Activated naive CD4-positive, alpha-beta T cell treated with anti-CD3 and anti-CD28 coated beads, Interleukin-2, amount 50 U/mL, for 16 hours (primary cell): ENCODE data around the gene SLC50A1.
A peak's percentile ranks its signal among the peaks of the same experiment; 100 is the strongest.
"Not testable (repeated sequence)": the region's sequence is repeated elsewhere in the genome, so short reads cannot be mapped to it uniquely, and the experiment has no call there.

ENCODE experiments used
- DNase-seq: peaks from one replicate; pipeline ENCODE4 v3.0.0-alpha.2; 2020

Gene SLC50A1

DNA sequence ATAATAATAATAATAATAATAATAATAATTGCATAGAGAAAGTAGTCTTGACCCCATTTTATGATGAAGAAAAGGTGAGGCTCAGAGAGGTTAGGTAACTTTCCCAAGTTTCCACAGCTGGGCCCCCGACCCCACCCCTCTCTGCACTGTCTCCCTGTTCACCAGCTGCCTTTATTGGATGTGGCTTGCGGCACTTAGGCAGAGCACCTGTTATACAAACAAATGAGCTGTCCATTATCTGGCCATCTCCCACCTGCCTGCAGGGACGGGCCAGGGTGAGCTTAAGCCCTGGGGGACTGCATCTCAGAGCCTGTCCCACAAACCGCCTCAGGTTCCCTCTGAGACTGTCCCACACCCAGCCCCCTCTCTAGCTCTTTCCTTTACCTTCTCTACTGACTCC, 18.0 kb upstream of the SLC50A1 start:
- no peak for DNase-seq

DNA sequence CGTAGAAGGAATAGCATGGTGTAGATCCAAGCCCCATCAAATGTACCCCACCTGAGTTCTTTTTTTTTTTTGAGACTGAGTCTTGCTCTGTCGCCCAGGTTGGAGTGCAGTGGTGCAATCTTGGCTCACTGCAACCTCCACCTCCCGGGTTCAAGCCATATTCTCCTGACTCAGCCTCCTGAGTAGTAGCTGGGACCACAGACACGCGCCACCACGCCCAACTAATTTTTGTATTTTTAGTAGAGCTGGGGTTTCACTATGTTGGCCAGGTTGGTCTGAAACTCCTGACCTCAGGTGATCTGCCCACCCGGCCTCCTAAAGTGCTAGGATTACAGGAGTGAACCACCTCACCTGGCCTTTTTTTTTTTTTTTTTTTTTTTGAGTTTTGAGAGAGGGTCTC, 17.6 kb upstream of the SLC50A1 start:
- not testable (repeated sequence) for DNase-seq

DNA sequence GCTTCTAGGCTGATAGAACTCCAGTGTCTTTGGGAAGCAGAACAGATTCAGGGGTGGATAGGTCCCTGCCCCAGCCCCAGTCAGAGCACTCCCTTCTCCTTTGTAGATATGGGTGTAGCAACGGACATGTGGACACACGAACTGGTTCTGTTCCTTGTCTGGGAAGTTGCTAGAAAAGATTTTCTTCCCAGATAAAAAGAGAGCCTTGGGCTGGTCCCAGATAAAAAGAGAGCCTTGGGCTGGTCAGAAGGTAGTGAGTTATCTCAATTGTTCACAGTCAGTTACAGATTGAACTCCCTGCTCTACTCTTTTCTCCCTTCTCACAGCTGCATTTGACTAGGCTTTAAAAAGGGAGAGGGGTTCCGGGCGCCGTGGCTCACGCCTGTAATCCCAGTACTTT, 15.4 kb upstream of the SLC50A1 start:
- no peak for DNase-seq

DNA sequence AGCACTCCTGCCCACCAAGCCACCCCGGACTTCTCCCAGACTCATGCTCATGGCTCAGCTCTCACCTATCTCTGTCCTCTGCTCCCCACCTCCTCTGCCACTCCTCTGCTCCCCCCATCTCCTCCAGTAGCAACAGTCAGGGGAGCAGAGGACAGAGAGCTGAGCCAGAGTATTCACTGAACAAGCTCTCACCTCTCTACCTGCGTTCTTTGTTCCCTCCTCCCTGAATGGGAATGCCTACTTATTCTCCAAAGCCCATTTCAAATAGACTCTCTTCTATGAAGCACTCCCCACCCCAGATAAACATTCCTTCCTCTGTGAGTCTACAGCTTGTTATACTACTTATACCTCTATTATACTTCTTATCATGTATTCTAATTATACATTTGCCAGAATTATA, 14.4 kb upstream of the SLC50A1 start:
- DNase-seq, result no peak

DNA sequence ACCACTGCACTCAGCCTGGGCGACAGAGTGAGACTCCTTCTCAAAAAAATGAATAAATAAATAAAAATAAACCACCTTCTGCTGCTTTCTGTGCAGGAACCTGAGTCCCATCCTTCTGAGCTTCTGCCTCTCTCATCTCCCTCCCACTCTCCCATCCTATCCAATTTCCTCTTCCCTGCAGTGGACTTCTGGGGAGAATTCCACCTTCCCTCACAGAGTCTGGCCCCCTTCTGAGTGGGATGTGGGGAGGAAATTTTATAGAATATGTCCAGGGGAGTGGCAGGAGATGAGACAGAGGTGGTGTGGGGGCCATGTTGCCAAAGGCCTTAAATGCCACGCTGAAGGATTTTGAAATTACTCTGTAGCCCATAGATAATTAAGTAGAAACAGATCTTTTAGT, 13.3 kb upstream of the SLC50A1 start:
- no peak for DNase-seq

DNA sequence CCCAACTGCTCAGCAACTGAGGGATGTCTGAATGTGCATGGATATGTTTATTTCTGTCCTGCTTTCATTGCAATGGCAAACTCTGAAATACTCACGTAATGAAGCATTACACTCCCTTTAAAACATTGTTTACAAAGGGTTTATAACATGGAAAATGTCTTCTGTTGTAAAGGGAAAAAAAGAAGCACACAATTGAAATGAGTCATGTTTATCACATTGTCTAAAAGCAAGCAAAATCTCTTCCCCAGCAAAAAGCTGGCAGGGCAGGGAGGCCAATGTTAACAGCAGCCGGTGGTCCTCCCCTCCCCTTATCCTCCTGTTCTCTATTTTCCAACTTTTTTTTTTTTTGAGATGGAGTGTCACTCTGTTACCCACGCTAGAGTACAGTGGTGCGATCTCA, 11.9 kb upstream of the SLC50A1 start:
- DNase-seq, result no peak

DNA sequence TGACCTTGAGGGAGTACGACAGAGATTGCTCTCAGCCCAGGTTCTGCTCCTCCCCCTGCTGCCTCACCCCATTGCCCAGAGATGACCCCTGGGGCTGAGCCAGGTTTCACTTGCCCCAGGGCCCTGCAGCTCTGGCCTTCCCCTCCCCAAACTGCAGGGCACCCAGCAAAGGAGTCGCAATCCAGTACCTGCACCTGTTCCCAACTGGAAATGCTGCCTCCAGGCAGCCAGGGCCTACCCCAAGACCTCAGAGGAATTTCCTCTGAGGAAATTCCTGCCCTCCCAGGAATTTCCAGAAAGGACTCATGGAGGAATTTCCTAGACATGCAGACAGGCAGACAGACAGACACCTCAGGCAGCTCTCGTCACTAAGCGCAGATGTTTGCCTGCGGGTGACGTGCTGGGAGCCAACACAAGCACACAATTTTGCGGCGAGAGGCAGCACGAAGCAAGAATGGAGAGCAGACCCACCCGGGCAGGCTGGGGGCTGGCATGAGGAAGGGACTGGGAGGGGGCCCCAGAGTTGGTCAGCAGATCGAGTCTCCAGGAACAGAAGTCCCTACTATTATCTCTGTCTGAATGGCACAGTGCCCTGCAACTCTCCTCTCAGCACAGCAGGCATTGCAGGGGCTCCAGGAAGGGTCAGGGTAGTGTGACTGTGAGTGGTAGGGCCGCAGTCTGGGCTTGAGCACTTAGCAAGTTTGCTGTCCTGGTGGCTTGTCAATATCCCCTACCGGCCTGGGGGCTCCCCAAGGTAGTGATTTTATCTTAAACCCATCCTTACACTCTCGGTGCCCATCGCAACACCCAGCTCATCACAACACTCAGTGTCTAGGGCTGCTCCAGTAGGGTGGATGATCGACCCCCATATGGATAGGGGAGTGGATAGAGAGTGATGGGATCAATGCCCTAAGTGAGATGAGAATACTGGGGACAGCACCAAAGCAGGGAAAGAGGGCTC, 10.9 kb upstream of the SLC50A1 start:
- DNase-seq, result no peak

DNA sequence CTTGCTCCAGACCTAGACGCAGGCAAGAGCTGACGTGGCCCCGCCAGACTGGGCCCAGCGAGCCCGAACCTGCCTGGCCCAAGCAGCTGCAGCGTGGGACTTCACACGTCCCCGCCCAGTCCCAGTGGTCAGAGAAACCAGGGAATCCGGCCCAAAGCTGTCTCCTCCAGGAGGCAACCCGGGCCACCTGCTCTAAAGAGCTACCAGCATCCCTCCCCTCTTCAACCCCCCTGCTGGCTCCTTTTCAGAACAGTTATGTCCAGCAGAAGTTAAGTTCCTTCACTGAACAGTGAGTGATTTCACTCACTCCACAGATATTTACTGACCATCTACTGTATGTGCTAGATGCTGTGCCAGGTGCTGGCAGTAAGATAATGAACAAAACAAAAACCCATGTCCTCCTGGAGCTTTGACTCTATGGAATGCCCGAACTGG, 10.1 kb upstream of the SLC50A1 start:
- DNase-seq, result no peak

DNA sequence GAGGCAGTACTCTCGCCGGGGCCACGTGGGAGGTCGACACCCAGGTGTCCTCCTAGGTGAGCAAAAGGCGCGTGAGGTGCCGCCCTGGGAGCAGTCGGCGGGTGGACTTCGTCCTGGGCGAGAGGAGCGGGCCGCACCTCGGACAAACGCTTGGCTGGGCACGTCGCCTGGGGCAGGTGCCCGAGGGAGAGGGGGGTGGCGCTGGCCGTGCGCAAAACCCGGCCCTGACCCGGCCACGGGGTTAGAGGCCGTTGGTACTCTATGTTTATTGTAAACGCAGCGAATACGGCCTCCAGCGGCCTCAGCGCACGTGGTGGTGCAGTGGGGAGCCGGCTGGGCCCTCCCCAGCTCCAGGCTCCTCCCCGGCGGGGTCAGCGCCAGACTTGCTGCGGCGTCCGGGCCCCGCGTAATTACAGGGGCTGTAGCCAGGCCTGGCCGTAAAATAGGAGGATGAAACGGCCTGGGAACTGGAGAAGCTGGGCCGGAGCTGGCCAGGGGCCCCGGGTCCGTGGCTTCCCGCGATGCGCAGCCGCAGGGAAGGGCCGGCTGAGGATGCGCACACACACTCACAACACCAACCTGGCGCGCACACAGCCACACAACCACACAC, 9.6 kb upstream of the SLC50A1 start:
- DNase-seq, result no peak

DNA sequence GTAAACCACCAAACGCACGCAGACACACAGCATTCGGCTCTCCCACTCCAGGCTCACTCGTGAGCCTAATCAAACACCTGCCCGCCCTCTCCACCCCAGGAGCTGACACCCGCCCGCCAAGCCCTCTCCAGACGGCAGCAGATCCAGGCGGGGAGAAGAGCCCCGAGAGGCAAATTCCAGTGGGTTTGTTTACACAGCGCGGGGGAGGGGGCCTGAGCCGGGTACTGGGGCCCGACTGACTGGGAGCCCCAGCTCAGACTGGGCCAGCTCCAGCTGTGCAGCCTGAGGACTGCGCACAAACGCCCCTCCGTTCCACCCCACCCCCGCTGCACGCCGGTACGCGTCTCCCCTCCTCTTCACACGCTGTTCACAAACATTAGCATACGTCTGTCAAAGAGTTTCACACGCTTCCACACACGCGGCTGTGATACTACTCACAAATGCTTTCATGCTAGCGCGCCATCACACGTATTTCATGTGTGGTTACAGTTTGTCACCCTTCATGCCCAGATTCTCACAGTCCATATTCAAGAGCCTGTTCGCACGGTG, 9.0 kb upstream of the SLC50A1 start:
- peak; percentile 54 for DNase-seq

DNA sequence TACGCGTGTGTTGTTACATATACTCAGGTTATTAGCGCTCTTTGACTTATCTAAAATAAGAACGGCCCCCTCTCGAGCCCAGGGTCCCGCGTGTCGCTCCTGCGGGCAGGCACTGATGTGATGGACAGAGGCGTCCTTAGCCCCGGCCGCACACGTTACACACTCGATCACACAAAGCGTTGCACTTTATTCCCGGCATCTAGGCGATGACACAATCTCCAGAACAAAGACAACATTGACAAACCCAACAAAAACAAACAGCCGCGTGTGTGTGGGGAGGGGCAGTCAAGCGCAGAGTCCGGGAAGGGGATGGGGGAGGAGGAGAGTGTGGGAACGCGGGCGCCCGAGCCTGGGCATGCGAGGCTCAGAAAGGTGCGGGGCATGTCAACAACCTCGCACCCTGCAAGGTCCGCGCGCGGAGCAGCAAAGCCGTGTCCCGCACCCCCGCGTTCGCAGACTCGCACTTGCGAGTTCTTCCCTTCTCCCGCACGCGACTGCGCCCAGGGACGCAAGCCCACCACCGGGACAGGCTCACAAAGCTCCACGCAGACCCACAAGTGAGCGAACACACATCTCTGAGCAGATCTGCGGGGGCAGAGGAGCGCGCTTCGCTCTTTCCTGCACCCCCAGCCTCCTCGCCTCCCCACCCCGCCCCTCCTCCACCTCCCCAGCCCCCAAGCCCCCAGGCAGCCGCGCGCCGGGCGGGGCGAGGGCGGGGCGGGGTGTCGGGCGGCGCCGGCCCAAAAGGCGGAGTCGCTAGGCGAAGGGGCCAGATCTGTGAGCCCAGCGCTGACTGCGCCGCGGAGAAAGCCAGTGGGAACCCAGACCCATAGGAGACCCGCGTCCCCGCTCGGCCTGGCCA, 8.3 kb upstream of the SLC50A1 start, which contains the start of gene EFNA1:
Gene EFNA1 (plus strand): TSS at position 772 of the 862 bp plus-strand sequence. CDS start 102 bp downstream, outside the sequence.
- peak; percentile 55 for DNase-seq

DNA sequence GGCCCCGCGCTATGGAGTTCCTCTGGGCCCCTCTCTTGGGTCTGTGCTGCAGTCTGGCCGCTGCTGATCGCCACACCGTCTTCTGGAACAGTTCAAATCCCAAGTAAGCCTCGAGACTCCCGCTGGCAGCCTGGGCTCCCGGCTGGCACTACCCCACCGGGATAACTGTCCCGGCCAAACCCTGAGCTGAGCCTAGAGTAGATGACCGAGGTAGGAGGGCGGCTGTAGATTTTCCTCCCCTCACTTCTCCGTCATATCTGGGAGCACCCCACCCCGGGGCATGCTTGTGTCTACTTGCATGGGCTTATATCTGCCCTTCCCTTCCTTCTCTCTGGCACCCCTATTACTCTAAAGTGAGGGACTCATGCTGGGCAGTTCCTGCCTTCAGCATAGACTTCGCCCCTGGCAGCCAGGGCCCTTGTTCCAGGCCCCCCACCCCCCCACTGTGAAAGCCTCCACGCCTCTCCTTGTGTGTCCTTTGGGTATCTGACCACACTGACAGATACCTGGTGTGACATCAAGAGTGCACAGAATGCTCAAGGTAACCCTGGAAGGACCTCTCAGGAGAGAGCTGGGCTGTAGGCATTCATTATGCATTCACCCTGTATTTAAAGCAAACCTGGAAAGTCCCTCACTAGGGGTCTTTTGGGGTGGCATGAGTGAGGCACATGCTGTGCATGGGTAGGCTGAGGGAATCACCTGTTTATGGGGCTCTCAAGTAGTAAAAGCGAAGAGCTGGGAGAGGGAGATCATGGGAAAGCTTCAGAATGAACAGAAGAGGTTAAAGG, 7.5 kb upstream of the SLC50A1 start:
- DNase-seq, result no peak

DNA sequence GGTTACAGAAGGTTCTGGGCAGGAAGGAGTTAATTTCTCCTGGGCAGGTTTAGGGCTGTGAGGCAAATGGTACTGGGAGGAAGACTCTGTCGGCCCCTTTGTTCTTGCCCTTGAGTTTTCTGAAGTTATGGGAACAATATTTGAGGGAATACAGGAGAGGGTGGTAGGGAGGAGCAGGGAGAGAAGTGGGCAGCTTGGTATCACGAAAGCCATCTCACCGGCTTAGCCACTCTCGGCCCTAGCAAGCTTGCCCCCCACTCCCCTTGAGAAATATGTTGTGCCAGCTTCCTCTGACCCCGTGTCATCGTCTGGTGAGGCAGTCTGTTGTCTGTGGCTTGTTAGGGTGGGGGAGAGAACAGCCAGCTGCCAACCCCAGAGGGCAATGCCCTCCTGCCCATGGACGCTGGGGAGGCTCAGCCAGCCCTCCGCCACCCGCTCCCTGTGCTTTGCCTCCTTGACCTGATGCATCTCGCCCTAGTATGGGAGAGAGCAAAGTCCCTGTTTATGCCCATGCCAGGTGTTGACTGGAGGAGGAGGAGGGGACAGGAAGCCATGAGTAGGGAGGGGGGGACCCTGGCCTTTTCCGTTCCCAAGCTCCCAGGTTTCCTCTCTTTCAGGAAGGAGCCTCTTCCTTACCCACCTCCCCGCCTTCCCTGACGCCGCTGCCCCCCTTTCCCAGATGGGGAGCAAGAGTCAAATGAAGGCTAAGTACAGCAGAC, 6.7 kb upstream of the SLC50A1 start:
- DNase-seq, result no peak

DNA sequence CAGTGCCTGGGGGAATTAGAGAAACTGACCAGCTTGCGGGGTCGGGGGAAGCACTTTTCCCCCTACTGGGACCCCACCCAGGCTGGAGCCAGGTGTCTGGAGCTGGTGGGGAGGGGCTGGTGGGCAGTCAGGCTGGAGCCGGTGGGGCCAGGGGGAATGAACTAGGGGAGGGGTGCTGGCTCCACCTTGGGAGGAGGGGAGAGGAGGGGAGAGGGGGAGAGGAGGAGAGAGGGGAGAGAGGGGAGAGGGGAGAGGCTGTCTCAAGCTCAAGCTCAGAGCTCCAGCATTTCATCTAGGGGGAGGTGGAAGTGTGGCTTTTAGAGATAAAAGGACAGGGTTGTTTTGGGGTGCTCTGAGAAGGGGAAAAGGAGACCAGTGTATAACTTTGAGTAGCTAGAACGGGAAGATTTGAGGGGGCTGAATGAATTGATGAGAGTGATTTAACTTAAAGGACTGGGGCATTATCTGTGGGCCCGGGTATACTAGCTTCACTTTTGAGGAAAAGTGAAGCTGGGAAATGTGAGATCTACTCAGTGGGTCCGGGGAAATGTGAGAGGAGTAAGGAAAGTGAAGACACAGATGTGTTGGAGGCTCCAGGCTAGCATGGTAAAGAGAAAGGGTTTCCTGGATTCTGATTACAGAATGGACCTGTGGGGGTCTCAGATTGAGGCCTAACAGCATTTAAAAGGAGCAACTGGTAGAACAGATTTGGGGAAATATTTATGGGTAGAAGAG, 5.2 kb upstream of the SLC50A1 start:
- DNase-seq, result no peak

DNA sequence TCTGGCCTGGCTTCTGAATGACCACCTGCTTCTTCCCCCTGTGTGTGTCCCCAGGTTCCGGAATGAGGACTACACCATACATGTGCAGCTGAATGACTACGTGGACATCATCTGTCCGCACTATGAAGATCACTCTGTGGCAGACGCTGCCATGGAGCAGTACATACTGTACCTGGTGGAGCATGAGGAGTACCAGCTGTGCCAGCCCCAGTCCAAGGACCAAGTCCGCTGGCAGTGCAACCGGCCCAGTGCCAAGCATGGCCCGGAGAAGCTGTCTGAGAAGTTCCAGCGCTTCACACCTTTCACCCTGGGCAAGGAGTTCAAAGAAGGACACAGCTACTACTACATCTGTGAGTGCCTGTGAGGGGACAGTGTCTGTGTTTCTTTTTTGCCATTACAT, 4.4 kb upstream of the SLC50A1 start:
- no peak for DNase-seq

DNA sequence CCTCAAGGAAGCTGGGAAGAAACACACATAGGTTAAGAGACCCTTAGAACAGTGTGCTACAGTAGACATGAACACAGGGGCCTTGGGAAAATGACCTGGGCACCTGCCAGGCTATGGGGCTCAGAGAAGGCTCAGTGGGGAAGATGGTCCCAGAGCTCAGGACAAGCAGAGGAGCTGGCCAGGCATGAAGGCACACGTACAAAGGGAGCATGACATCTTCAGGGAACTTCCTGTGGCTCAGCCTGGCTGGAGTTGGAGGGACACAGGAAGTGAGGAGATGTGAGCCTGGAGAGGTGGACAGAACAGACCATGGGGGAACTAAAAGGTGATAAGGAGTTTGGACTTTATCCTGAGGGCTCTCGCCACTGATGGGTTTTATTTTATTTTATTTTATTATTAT, 3.8 kb upstream of the SLC50A1 start:
- DNase-seq, result no peak

DNA sequence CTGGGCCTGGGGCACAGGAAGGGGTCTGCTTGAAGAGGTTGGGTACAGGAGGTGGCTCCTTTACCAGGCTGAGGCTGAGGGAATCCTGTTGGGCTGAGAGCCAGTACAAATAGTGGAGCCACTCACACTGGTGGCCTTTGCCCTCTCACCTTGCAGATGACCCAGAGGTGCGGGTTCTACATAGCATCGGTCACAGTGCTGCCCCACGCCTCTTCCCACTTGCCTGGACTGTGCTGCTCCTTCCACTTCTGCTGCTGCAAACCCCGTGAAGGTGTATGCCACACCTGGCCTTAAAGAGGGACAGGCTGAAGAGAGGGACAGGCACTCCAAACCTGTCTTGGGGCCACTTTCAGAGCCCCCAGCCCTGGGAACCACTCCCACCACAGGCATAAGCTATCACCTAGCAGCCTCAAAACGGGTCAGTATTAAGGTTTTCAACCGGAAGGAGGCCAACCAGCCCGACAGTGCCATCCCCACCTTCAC, 1.8 kb upstream of the SLC50A1 start:
- DNase-seq, result no peak

DNA sequence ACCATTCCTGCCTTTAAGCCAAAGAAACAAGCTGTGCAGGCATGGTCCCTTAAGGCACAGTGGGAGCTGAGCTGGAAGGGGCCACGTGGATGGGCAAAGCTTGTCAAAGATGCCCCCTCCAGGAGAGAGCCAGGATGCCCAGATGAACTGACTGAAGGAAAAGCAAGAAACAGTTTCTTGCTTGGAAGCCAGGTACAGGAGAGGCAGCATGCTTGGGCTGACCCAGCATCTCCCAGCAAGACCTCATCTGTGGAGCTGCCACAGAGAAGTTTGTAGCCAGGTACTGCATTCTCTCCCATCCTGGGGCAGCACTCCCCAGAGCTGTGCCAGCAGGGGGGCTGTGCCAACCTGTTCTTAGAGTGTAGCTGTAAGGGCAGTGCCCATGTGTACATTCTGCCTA, 1.3 kb upstream of the SLC50A1 start:
- DNase-seq, result no peak

DNA sequence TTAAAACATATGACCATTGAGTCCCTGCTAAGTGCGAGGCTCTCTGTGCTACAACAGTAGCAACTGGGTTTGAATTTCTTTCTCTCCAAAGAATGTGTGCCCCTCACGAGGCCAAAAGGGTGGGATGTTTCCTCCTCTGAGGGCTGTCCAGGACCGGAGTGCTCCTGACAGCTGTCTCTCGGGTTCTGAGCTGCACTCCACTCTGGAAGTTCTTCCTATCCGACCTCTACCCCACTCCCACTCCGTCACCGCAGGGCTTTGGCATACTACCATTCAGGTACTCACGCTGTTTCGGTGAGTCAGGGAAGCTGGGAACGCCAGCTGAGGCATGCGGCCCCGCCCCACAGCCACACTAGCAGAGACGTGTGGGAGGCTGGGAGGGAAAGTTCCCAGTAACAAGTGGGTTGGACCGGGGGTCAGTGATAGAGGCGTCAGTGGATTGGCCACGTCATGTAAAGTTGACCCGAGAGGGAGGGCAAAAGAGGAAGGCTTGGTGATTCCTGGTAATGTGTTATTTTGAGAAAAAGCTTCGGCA, 705 bp upstream of the SLC50A1 start:
- DNase-seq, result peak; percentile 69

DNA sequence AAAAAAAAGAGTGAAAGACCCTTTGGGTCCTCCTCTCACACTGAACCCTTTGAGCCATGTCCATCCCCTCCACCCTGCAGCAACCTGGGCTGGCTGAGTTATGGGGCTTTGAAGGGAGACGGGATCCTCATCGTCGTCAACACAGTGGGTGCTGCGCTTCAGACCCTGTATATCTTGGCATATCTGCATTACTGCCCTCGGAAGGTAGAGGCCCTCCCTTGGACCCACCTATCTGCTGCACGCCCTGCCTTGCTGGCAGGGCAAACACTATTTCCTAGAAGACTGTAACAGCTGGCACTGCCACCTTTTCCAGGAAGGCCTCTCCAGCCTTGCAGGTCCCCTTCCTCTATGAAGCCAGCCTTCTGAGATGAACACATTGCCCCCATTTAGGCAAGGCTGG, 1.1 kb downstream of the SLC50A1 start:
- no peak for DNase-seq
